ENCODE measurements around the gene GALNT14.

DNA sequence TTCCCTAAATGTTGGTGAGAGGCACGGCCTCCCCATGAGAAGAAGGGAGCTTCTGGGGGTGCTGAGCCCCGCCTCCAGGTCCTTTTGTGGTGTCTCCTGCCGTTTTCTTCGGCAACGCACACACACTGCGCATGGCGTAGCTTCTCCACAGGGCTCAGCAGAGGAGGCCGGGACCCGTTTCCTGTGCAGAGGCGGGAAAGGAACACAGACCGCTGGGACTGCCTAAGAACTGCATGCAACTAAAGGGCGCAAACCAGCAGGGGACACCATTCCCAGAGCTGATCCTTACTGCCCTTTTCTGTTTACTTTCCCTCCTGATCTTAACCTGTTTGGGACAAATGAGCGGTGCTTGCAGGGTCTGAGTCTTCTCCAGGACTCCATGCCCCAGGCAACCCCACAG is 240.7 kb downstream of the GALNT14 start:
- TF ChIP-seq POLR2A (IDR thresholded peaks at IDR 0.05), result no peak
- TF ChIP-seq, protein P1, sequence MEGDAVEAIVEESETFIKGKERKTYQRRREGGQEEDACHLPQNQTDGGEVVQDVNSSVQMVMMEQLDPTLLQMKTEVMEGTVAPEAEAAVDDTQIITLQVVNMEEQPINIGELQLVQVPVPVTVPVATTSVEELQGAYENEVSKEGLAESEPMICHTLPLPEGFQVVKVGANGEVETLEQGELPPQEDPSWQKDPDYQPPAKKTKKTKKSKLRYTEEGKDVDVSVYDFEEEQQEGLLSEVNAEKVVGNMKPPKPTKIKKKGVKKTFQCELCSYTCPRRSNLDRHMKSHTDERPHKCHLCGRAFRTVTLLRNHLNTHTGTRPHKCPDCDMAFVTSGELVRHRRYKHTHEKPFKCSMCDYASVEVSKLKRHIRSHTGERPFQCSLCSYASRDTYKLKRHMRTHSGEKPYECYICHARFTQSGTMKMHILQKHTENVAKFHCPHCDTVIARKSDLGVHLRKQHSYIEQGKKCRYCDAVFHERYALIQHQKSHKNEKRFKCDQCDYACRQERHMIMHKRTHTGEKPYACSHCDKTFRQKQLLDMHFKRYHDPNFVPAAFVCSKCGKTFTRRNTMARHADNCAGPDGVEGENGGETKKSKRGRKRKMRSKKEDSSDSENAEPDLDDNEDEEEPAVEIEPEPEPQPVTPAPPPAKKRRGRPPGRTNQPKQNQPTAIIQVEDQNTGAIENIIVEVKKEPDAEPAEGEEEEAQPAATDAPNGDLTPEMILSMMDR (IDR thresholded peaks at IDR 0.05 in 8 of 11, conservative IDR thresholded peaks at IDR 0.05 in 3 of 11), result no peak
